Measurements from ENCODE around the gene ZNF8. TPM values are rescaled to one million over a fixed set of nuclear protein-coding genes. Genes with fewer than 3 reads are reported as not detected.
"Not testable (repeated sequence)": the region's sequence is repeated elsewhere in the genome, so short reads cannot be mapped to it uniquely, and the experiment has no call there.

Gene ZNF8
- total and polyA plus RNA-seq, 10 of the 15 experiments (the other 5 are each of a cell fraction or from before 2014, with no cell fraction given): 0.46 to 5.4 (median 2.6) TPM

- H3K27me3 ChIP-seq (replicated peaks in 1 of 2; ENCODE audit: control insufficient read depth in 2 of 2, insufficient read depth in 2 of 2, low read length in 1 of 2); CTCF ChIA-PET; RAD21 ChIA-PET (ENCODE audit: unreplicated experiment); BruUV-seq (replicated peaks); POLR2A ChIA-PET; ATAC-seq; H3K4me2 ChIP-seq (ENCODE audit: control insufficient read depth, insufficient read depth); H3K4me1 ChIP-seq (ENCODE audit: control insufficient read depth, insufficient read depth, low read length); H3K9me3 ChIP-seq (replicated peaks; ENCODE audit: control insufficient read depth, insufficient read depth, low read length); FAIRE-seq; DNase-seq (ENCODE audit: low read depth, low spot score); H3K9ac ChIP-seq (ENCODE audit: control insufficient read depth, insufficient read depth, low read length); H2AFZ ChIP-seq (ENCODE audit: control insufficient read depth, low read depth, low read length); intact Hi-C loops (cut with micrococcal nuclease; ENCODE audit: unreplicated experiment); H4K20me1 ChIP-seq (ENCODE audit: control insufficient read depth, insufficient read depth); H3K4me3 ChIP-seq; in situ Hi-C loops (cut with MboI); H3K27ac ChIP-seq (ENCODE audit: control insufficient read depth, insufficient read depth): not testable (repeated sequence)
- WGBS (ENCODE audit: insufficient coverage, insufficient replicate concordance, low lambda C conversion rate, missing lambda C conversion rate): 95% methylated on average over 13 of the region's 13 CpGs
- SMC1A ChIA-PET (ENCODE audit: uncharacterized antibody, unreplicated experiment): interaction anchor here (1.4 kb wide), 1 partner anchor 36 kb away, joined by 4 read pairs; no protein-coding TSS in a partner anchor
- Histone ChIP-seq H3K79me2 (ENCODE audit: control insufficient read depth, insufficient read depth, low read length) (peaks cover 19% of the 10 kb centered on the region), H3K36me3 (ENCODE audit: control insufficient read depth in 2 of 2, insufficient read depth in 2 of 2, low read length in 1 of 2) (peaks cover 9 to 39% of the 10 kb centered on the region in 2 experiments)
- TF ChIP-seq ZBTB33 (IDR thresholded peaks at IDR 0.05): peak; percentile 96
Observed at GRCh38 chr19:58310685-58311084, 31.9 kb downstream of the ZNF8 start.

GRCh38 chr19:58311345-58311865, 32.6 kb downstream of the ZNF8 start:
- WGBS (ENCODE audit: insufficient coverage, insufficient replicate concordance, low lambda C conversion rate, missing lambda C conversion rate): 98% methylated on average over 7 of the region's 7 CpGs
- in situ Hi-C loops (cut with MboI): no loop called here
- peaks cover 9 to 39% of the 10 kb centered on the region in 2 experiments for H3K36me3 ChIP-seq (ENCODE audit: control insufficient read depth in 2 of 2, insufficient read depth in 2 of 2, low read length in 1 of 2)
- H2AFZ ChIP-seq (ENCODE audit: control insufficient read depth, low read depth, low read length): no peak overlapping the region
- no TSS peak for BruUV-seq (replicated peaks)
- SMC1A ChIA-PET (ENCODE audit: uncharacterized antibody, unreplicated experiment): no interaction called here
- H3K27me3 ChIP-seq (replicated peaks in 1 of 2; ENCODE audit: control insufficient read depth in 2 of 2, insufficient read depth in 2 of 2, low read length in 1 of 2): no peaks in the 10 kb centered on the region
- no peak overlapping the region for H3K27ac ChIP-seq (ENCODE audit: control insufficient read depth, insufficient read depth)
- POLR2A ChIA-PET: no interaction called here
- no peaks in the 10 kb centered on the region; the same call in 2 of the 3 replicates for H3K9me3 ChIP-seq (replicated peaks; ENCODE audit: control insufficient read depth, insufficient read depth, low read length)
- ATAC-seq (no peak), DNase-seq (ENCODE audit: low read depth, low spot score) (no peak), FAIRE-seq (no peak)
- CTCF ChIA-PET: no interaction called here
- H3K79me2 ChIP-seq (ENCODE audit: control insufficient read depth, insufficient read depth, low read length): peaks cover 12% of the 10 kb centered on the region
- intact Hi-C loops (cut with micrococcal nuclease; ENCODE audit: unreplicated experiment): no loop called here
- H3K4me3 ChIP-seq: no peak overlapping the region
- no peak overlapping the region for H3K9ac ChIP-seq (ENCODE audit: control insufficient read depth, insufficient read depth, low read length)
- H3K4me1 ChIP-seq (ENCODE audit: control insufficient read depth, insufficient read depth, low read length): 0 out of 2 replicates have a peak, but pooled peaks cover 3% of the 10 kb centered on the region
- no peak overlapping the region for H3K4me2 ChIP-seq (ENCODE audit: control insufficient read depth, insufficient read depth)
- no peaks in the 10 kb centered on the region for H4K20me1 ChIP-seq (ENCODE audit: control insufficient read depth, insufficient read depth)
- RAD21 ChIA-PET (ENCODE audit: unreplicated experiment): no interaction called here
- TF ChIP-seq IRF3 (IDR thresholded peaks at IDR 0.05): no peak
- no peak for TF ChIP-seq SIN3A (IDR thresholded peaks at IDR 0.05; ENCODE audit: low read depth, low read length)
- no peak for TF ChIP-seq ZBTB11 (CRISPR knock-in tag; IDR thresholded peaks at IDR 0.05)
- TF ChIP-seq MTA2 (IDR thresholded peaks at IDR 0.05; ENCODE audit: low read depth): no peak
- TF ChIP-seq BCLAF1 (IDR thresholded peaks at IDR 0.05): no peak
- TF ChIP-seq SREBF2 (IDR thresholded peaks at IDR 0.05; ENCODE audit: low read length): no peak

Measured in GM12878 (cell line).